Stimulated activated CD8-positive, alpha-beta memory T cell treated with anti-CD3 and anti-CD28 coated beads, Interleukin-2, amount 100 ng/mL, for 1 hour (primary cell): ENCODE measurements around the gene SORBS1.

Experiments used
- DNase-seq, 2 donors: peaks; one replicate each; pipeline ENCODE4 v3.0.0-alpha.2; 2020; ENCODE audit warnings: low read depth in 2 of 2

The SORBS1 gene

GRCh38 chr10:95315509-95315908 is 245.7 kb downstream of the SORBS1 start:
- DNase-seq: no peak

- DNase-seq: no peak
Measured at GRCh38 chr10:95314192-95314918, 246.8 kb downstream of the SORBS1 start.

- no peak for DNase-seq
Measured at GRCh38 chr10:95312986-95313495, 248.1 kb downstream of the SORBS1 start.

- DNase-seq: no peak
Measured at GRCh38 chr10:95312257-95312656, 248.9 kb downstream of the SORBS1 start.

GRCh38 chr10:95309958-95310357 is 251.2 kb downstream of the SORBS1 start:
- no peak for DNase-seq

- DNase-seq: no peak
Measured at GRCh38 chr10:95308389-95309302, 252.5 kb downstream of the SORBS1 start.

- no peak for DNase-seq
Measured at GRCh38 chr10:95306851-95307250, 254.3 kb downstream of the SORBS1 start.

- no peak for DNase-seq
Measured at GRCh38 chr10:95306318-95306650, 254.9 kb downstream of the SORBS1 start.

GRCh38 chr10:95305606-95306317 is 255.4 kb downstream of the SORBS1 start:
- no peak for DNase-seq

GRCh38 chr10:95304976-95305375 is 256.2 kb downstream of the SORBS1 start:
- DNase-seq: no peak

- DNase-seq: no peak
Measured at GRCh38 chr10:95304463-95304862, 256.7 kb downstream of the SORBS1 start.

GRCh38 chr10:95303950-95304349 is 257.2 kb downstream of the SORBS1 start:
- no peak for DNase-seq

- DNase-seq: no peak
Measured at GRCh38 chr10:95303535-95303934, 257.6 kb downstream of the SORBS1 start.

- DNase-seq: no peak
Measured at GRCh38 chr10:95300022-95300539, 261.1 kb downstream of the SORBS1 start.

- no peak for DNase-seq
Measured at GRCh38 chr10:95297402-95297801, 263.8 kb downstream of the SORBS1 start.

- no peak for DNase-seq
Measured at GRCh38 chr10:95296764-95297163, 264.4 kb downstream of the SORBS1 start.

GRCh38 chr10:95295031-95295755 is 266.0 kb downstream of the SORBS1 start:
- no peak for DNase-seq

GRCh38 chr10:95293631-95294030 is 267.5 kb downstream of the SORBS1 start:
- no peak for DNase-seq

- DNase-seq: no peak
Measured at GRCh38 chr10:95291365-95292039, 269.7 kb downstream of the SORBS1 start.

GRCh38 chr10:95290461-95291364 is 270.5 kb downstream of the SORBS1 start, which contains the start of gene PDLIM1:
TSS of gene PDLIM1 (minus strand) at chr10:95291003. CDS start at chr10:95290915, 88 bp downstream.
- DNase-seq: no peak
